HL-60/S4 treated with retinoic acid at 250 ng/mL for 4 days and 3 days (cell line): ENCODE results near the gene SDK1.
"Not testable (repeated sequence)": the region's sequence is repeated elsewhere in the genome, so short reads cannot be mapped to it uniquely, and the experiment has no call there.

ENCODE experiments used
- in situ Hi-C: fragments of 300-500 bp; cut with MboI; formaldehyde crosslinking; loops from 2 replicates; pipeline ENCODE4 v1.7.0; 2022; ENCODE audit warnings: low sequenced_read_pairs

The SDK1 gene

GRCh38 chr7:3942816-3943745 lies 642.0 kb downstream of the SDK1 start:
- in situ Hi-C loops = no loop called here

- in situ Hi-C loops = no loop called here
These were observed 642.9 kb downstream of the SDK1 start for GRCh38 chr7:3943779-3944520.

GRCh38 chr7:3949242-3949640 lies 648.2 kb downstream of the SDK1 start:
- in situ Hi-C loops = no loop called here

GRCh38 chr7:3950249-3950648 lies 649.2 kb downstream of the SDK1 start:
- in situ Hi-C loops = no loop called here

- in situ Hi-C loops = no loop called here
These were observed 650.4 kb downstream of the SDK1 start for GRCh38 chr7:3951316-3952055.

- in situ Hi-C loops = no loop called here
These were observed 652.1 kb downstream of the SDK1 start for GRCh38 chr7:3953133-3953532.

- in situ Hi-C loops = no loop called here
These were observed 652.9 kb downstream of the SDK1 start for GRCh38 chr7:3953946-3954345.

GRCh38 chr7:3955026-3955425 lies 654.0 kb downstream of the SDK1 start:
- in situ Hi-C loops = no loop called here

- in situ Hi-C loops = no loop called here
These were observed 655.0 kb downstream of the SDK1 start for GRCh38 chr7:3955751-3956696.

- in situ Hi-C loops = no loop called here
These were observed 655.9 kb downstream of the SDK1 start for GRCh38 chr7:3956949-3957348.

- in situ Hi-C loops = no loop called here
These were observed 656.5 kb downstream of the SDK1 start for GRCh38 chr7:3957472-3958108.

- in situ Hi-C loops = no loop called here
These were observed 657.0 kb downstream of the SDK1 start for GRCh38 chr7:3958109-3958483.

GRCh38 chr7:3959364-3959763 lies 658.3 kb downstream of the SDK1 start:
- in situ Hi-C loops = no loop called here

- in situ Hi-C loops = no loop called here
These were observed 659.2 kb downstream of the SDK1 start for GRCh38 chr7:3960050-3960763.

- in situ Hi-C loops = no loop called here
These were observed 659.9 kb downstream of the SDK1 start for GRCh38 chr7:3960942-3961341.

GRCh38 chr7:3961857-3962503 lies 660.9 kb downstream of the SDK1 start:
- in situ Hi-C loops = no loop called here

GRCh38 chr7:3963768-3964167 lies 662.7 kb downstream of the SDK1 start:
- in situ Hi-C loops = not testable (repeated sequence)

GRCh38 chr7:3964980-3965606 lies 664.0 kb downstream of the SDK1 start:
- in situ Hi-C loops = no loop called here
